Measurements from ENCODE around the gene NSUN2.

DNA sequence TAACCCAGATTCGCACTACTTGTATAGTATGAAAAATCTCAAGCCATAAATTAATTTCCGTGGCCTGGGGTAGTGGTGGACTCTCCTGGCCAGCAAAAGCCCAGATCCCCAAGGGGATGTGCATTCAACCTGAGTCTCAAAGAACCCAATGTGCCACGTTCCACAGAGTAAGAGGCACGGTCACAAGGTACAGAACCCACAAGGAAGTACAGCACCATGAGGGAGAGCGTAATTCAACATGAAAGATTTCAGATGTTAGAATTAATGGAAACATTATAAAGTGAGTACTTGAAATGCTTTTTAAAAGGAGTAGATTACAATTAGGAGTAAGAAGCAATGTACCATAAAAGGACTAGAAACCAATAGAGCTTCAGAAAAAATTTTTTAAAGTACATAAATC lies 23.8 kb upstream of the NSUN2 start:
- TF ChIP-seq, protein P1, sequence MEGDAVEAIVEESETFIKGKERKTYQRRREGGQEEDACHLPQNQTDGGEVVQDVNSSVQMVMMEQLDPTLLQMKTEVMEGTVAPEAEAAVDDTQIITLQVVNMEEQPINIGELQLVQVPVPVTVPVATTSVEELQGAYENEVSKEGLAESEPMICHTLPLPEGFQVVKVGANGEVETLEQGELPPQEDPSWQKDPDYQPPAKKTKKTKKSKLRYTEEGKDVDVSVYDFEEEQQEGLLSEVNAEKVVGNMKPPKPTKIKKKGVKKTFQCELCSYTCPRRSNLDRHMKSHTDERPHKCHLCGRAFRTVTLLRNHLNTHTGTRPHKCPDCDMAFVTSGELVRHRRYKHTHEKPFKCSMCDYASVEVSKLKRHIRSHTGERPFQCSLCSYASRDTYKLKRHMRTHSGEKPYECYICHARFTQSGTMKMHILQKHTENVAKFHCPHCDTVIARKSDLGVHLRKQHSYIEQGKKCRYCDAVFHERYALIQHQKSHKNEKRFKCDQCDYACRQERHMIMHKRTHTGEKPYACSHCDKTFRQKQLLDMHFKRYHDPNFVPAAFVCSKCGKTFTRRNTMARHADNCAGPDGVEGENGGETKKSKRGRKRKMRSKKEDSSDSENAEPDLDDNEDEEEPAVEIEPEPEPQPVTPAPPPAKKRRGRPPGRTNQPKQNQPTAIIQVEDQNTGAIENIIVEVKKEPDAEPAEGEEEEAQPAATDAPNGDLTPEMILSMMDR (conservative IDR thresholded peaks at IDR 0.05) = no peak
- TF ChIP-seq EZH2 (IDR thresholded peaks at IDR 0.05; ENCODE audit: low read depth) = no peak
